HepG2 (cell line): ENCODE results near the gene TBC1D16. TPM values are rescaled to one million over a fixed set of nuclear protein-coding genes. Genes with fewer than 3 reads are reported as not detected.

Experiments used
- ADNP ChIP-seq: sonication (generic); formaldehyde crosslinking; IDR thresholded peaks from 2 replicates; pipeline ENCODE4 v1.4.0; 2020; ENCODE audit warnings: missing genetic modification reagents
- ELF1 ChIP-seq: sonication (generic); formaldehyde crosslinking; IDR thresholded peaks from 2 replicates; pipeline ENCODE4 v1.4.0; 2020; ENCODE audit warnings: missing genetic modification reagents
- FLYWCH1 ChIP-seq: sonication (generic); formaldehyde crosslinking; IDR thresholded peaks from 2 replicates; pipeline ENCODE4 v1.8.1; 2023; ENCODE audit warnings: mild to moderate bottlenecking, missing genetic modification reagents
- KAT8 ChIP-seq: IDR thresholded peaks from 2 replicates; pipeline ENCODE4 v1.6.1; 2016; ENCODE audit warnings: missing genetic modification reagents, missing compliant biosample characterization
- KDM4B ChIP-seq: sonication (generic); formaldehyde crosslinking; IDR thresholded peaks from 2 replicates; pipeline ENCODE4 v1.4.0; 2020; ENCODE audit warnings: missing genetic modification reagents
- MIER3 ChIP-seq: IDR thresholded peaks from 2 replicates; pipeline ENCODE4 v1.6.1; 2016; ENCODE audit warnings: missing compliant biosample characterization, borderline replicate concordance
- SP5 ChIP-seq: IDR thresholded peaks from 2 replicates; pipeline ENCODE4 v1.6.1; 2016; ENCODE audit warnings: low read depth, borderline replicate concordance
- THRA ChIP-seq: sonication (generic); formaldehyde crosslinking; IDR thresholded peaks from 2 replicates; pipeline ENCODE4 v1.4.0; 2020; ENCODE audit warnings: missing genetic modification reagents, borderline replicate concordance
- UBTF ChIP-seq: sonication (generic); formaldehyde crosslinking; IDR thresholded peaks from 2 replicates; pipeline ENCODE4 v1.4.0; 2020; ENCODE audit warnings: mild to moderate bottlenecking, missing genetic modification reagents
- YEATS2 ChIP-seq: sonication (generic); formaldehyde crosslinking; IDR thresholded peaks from 2 replicates; pipeline ENCODE4 v1.4.0; 2020; ENCODE audit warnings: missing genetic modification reagents, borderline replicate concordance
- ZBTB2 ChIP-seq: sonication (generic); formaldehyde crosslinking; IDR thresholded peaks from 2 replicates; pipeline ENCODE4 v1.8.0; 2022; ENCODE audit warnings: low read depth, missing genetic modification reagents
- ZBTB7A ChIP-seq: sonication (generic); formaldehyde crosslinking; IDR thresholded peaks from 2 replicates; pipeline ENCODE4 v1.8.0; 2022; ENCODE audit warnings: mild to moderate bottlenecking, missing genetic modification reagents
- ZKSCAN5 ChIP-seq: sonication (generic); formaldehyde crosslinking; IDR thresholded peaks from 2 replicates; pipeline ENCODE4 v1.5.1; 2020; ENCODE audit warnings: mild to moderate bottlenecking, missing genetic modification reagents
- ZNF274 ChIP-seq: sonication (generic); formaldehyde crosslinking; IDR thresholded peaks from 2 replicates; pipeline ENCODE4 v1.5.1; 2020; ENCODE audit warnings: mild to moderate bottlenecking, missing genetic modification reagents
- ZNF431 ChIP-seq: sonication (generic); formaldehyde crosslinking; IDR thresholded peaks from 2 replicates; pipeline ENCODE4 v1.9.0; 2022; ENCODE audit warnings: missing genetic modification reagents, low read depth, mild to moderate bottlenecking, borderline replicate concordance
- ZNF7 ChIP-seq: IDR thresholded peaks from 2 replicates; pipeline ENCODE4 v1.6.1; 2016; ENCODE audit warnings: missing biosample characterization, missing genetic modification reagents
- ZNF720 ChIP-seq: sonication (generic); formaldehyde crosslinking; IDR thresholded peaks from 2 replicates; pipeline ENCODE4 v1.4.0; 2020; ENCODE audit warnings: missing genetic modification reagents
- ZNF766 ChIP-seq: sonication (generic); formaldehyde crosslinking; IDR thresholded peaks from 2 replicates; pipeline ENCODE4 v1.5.0; 2020; ENCODE audit warnings: missing genetic modification reagents, borderline replicate concordance
- ZNF781 ChIP-seq: sonication (generic); formaldehyde crosslinking; IDR thresholded peaks from 2 replicates; pipeline ENCODE4 v1.5.1; 2020; ENCODE audit warnings: borderline replicate concordance, mild to moderate bottlenecking, missing genetic modification reagents; ENCODE audit errors: not compliant biosample characterization
- ZNF782 ChIP-seq: sonication (generic); formaldehyde crosslinking; IDR thresholded peaks from 2 replicates; pipeline ENCODE4 v1.4.0; 2020; ENCODE audit warnings: missing genetic modification reagents, mild to moderate bottlenecking, borderline replicate concordance
- ZNF879 ChIP-seq: sonication (generic); formaldehyde crosslinking; IDR thresholded peaks from 2 replicates; pipeline ENCODE4 v1.8.1; 2023; ENCODE audit warnings: missing genetic modification reagents
- ZSCAN21 ChIP-seq: sonication (generic); formaldehyde crosslinking; IDR thresholded peaks from 2 replicates; pipeline ENCODE4 v1.8.0; 2022; ENCODE audit warnings: mild to moderate bottlenecking, missing genetic modification reagents, moderate library complexity, borderline replicate concordance
- ZUFSP ChIP-seq: sonication (generic); formaldehyde crosslinking; IDR thresholded peaks from 2 replicates; pipeline ENCODE4 v1.9.0; 2021; ENCODE audit warnings: missing genetic modification reagents, mild to moderate bottlenecking, borderline replicate concordance
- polyA plus RNA-seq, 8 experiments: library from polyadenylated mRNA; depleted of rRNA in 3 of 8; stranded (reverse) in 7 of 8; unstranded in 1 of 8; fragments of >200 nt; fragmentation: Illumina TruSeq in 4 of 8; extraction: Trizol in 4 of 8; gene quantifications; 2 replicates each; pipeline versions ENCODE4 v1.2.1 to v1.2.3, GENCODE V29; 2011 to 2016; ENCODE audit warnings: low read depth in 4 of 8, missing spikeins in 1 of 8, mixed read lengths in 1 of 8; ENCODE audit not compliant: insufficient read depth in 1 of 8
- total RNA-seq, 5 experiments: library from RNA; depleted of rRNA; stranded (reverse); fragments of >200 nt; fragmentation: Illumina TruSeq; extraction: Trizol; gene quantifications; 2 replicates each; pipeline ENCODE4 v1.2.3, GENCODE V29; 2016; ENCODE audit warnings: low read depth in 1 of 5

Gene TBC1D16
- total and polyA plus RNA-seq, 2 of the 13 experiments (the other 11 are each of a cell fraction or from before 2014, with no cell fraction given): 14.9 to 24.9 TPM

GRCh38 chr17:80068301-80069222, 32.9 kb upstream of the TBC1D16 start (continued):
- TF ChIP-seq ZBTB2 (CRISPR knock-in tag) (no peak), KDM4B (CRISPR knock-in tag) (no peak), ZKSCAN5 (no peak), ZBTB7A (CRISPR knock-in tag) (no peak; the same call in 1 of the 2 replicates), ELF1 (CRISPR knock-in tag) (peak; percentile 48; the same call in 1 of the 2 replicates), ADNP (no peak), YEATS2 (CRISPR knock-in tag) (no peak), ZUFSP (CRISPR knock-in tag) (no peak), THRA (peak; percentile 55; the same call in 1 of the 2 replicates), ZNF431 (CRISPR knock-in tag) (no peak), ZNF879 (CRISPR knock-in tag) (no peak), ZNF782 (CRISPR knock-in tag) (no peak), ZNF274 (CRISPR knock-in tag) (no peak), MIER3 (CRISPR knock-in tag) (peak; percentile 61; the same call in 1 of the 2 replicates), KAT8 (CRISPR knock-in tag) (peak; percentile 38; the same call in 1 of the 2 replicates), ZSCAN21 (CRISPR knock-in tag) (no peak), ZNF781 (CRISPR knock-in tag) (no peak), UBTF (peak; percentile 62; the same call in 1 of the 2 replicates), ZNF766 (CRISPR knock-in tag) (no peak), ZNF7 (CRISPR knock-in tag) (no peak), ZNF720 (CRISPR knock-in tag) (no peak), FLYWCH1 (CRISPR knock-in tag) (no peak), SP5 (CRISPR knock-in tag) (peak; percentile 73; the same call in 1 of the 2 replicates)
